ENCODE measurements around the gene SPHK1.

GRCh38 chr17:76419576-76420260 is 35.3 kb downstream of the SPHK1 start:
- TF ChIP-seq CTCF (IDR thresholded peaks at IDR 0.05) (no peak), POLR2A (IDR thresholded peaks at IDR 0.05) (no peak)
